Smooth muscle cell (in vitro differentiated cells): Measurements from ENCODE around the gene PAPSS2. TPM values are rescaled to one million over a fixed set of nuclear protein-coding genes. Genes with fewer than 3 reads are reported as not detected.

Source experiments
- DNase-seq: peaks from one replicate; lab custom pipeline; 2025; ENCODE audit not compliant: unreplicated experiment; lab: John Stamatoyannopoulos, UW
- H2AFZ ChIP-seq: fragments of 200-600 bp; sonication (generic); 2 replicates; pipeline ENCODE4 v1.6.0; 2016; ENCODE audit warnings: antibody characterized with exemption, low read depth, mild to moderate bottlenecking
- H3F3A ChIP-seq: fragments of 200-600 bp; sonication (generic); 2 replicates; pipeline ENCODE4 v1.6.0; 2017; ENCODE audit warnings: antibody characterized with exemption, low read depth
- H3K27ac ChIP-seq: fragments of 200-600 bp; sonication (generic); 2 replicates; pipeline ENCODE4 v1.5.1; 2016; ENCODE audit warnings: low read depth, mild to moderate bottlenecking
- H3K27me3 ChIP-seq: fragments of 200-600 bp; sonication (generic); 2 replicates; pipeline ENCODE4 v1.6.1; 2016; ENCODE audit warnings: low read depth, mild to moderate bottlenecking
- H3K36me3 ChIP-seq: fragments of 200-600 bp; sonication (generic); 2 replicates; pipeline ENCODE4 v1.5.1; 2016; ENCODE audit warnings: low read depth
- H3K4me1 ChIP-seq: fragments of 200-600 bp; sonication (generic); 2 replicates; pipeline ENCODE4 v1.5.1; 2016; ENCODE audit warnings: low read depth
- H3K4me2 ChIP-seq: fragments of 200-600 bp; sonication (generic); 2 replicates; pipeline ENCODE4 v1.6.0; 2016; ENCODE audit warnings: mild to moderate bottlenecking
- H3K4me3 ChIP-seq: fragments of 200-600 bp; sonication (generic); 2 replicates; pipeline ENCODE4 v1.5.1; 2016; ENCODE audit warnings: mild to moderate bottlenecking
- H3K79me2 ChIP-seq: fragments of 200-600 bp; sonication (generic); 2 replicates; pipeline ENCODE4 v1.6.0; 2016; ENCODE audit warnings: low read depth, mild to moderate bottlenecking
- H3K9ac ChIP-seq: fragments of 200-600 bp; sonication (generic); 2 replicates; pipeline ENCODE4 v1.6.0; 2016; ENCODE audit warnings: low read depth
- H3K9me3 ChIP-seq: fragments of 200-600 bp; sonication (generic); replicated peaks from 2 replicates; pipeline ENCODE4 v1.5.1; 2016; ENCODE audit warnings: low read depth
- H4K20me1 ChIP-seq: fragments of 200-600 bp; sonication (generic); 2 replicates; pipeline ENCODE4 v1.6.0; 2016; ENCODE audit warnings: low read depth
- CTCF ChIP-seq: fragments of 200-600 bp; sonication (generic); IDR thresholded peaks from 2 replicates; pipeline ENCODE4 v1.5.1; 2017; ENCODE audit warnings: borderline replicate concordance, mild to moderate bottlenecking, antibody characterized with exemption; ENCODE audit not compliant: insufficient read depth, poor library complexity, severe bottlenecking
- WGBS: methylation state at CpG from one replicate; pipeline ENCODE4 v1.1.7; 2016; ENCODE audit warnings: low lambda C conversion rate; 5-methylcytosine and 5-hydroxymethylcytosine counted together
- polyA plus RNA-seq: library from polyadenylated mRNA; unstranded; fragments of >200 nt; fragmentation: Nextera tagmentation; extraction: Ambion mirVana; gene quantifications from 2 replicates; pipeline ENCODE4 v1.2.1, GENCODE V29; 2016
- total RNA-seq: library from RNA; depleted of rRNA; stranded (reverse); fragments of >200 nt; gene quantifications from 2 replicates; pipeline ENCODE4 v1.2.3, GENCODE V29; 2014

The PAPSS2 gene
- total and polyA plus RNA-seq, 2 experiments from 2014 or later: 96.1 to 105 TPM

GRCh38 chr10:87683356-87683755 is 23.7 kb downstream of the PAPSS2 start:
- Histone ChIP-seq H3K9ac (no peak overlapping the region), H3K4me3 (no peak overlapping the region), H4K20me1 (peaks cover 98% of the 10 kb centered on the region), H3K79me2 (peaks cover 59% of the 10 kb centered on the region), H2AFZ (no peak overlapping the region), H3K27ac (no peak overlapping the region), H3K9me3 (no peaks in the 10 kb centered on the region), H3F3A (no peaks in the 10 kb centered on the region), H3K4me1 (no peaks in the 10 kb centered on the region), H3K4me2 (no peak overlapping the region), H3K36me3 (no peaks in the 10 kb centered on the region), H3K27me3 (no peaks in the 10 kb centered on the region)
- TF ChIP-seq CTCF: no peak
- no peak for DNase-seq
- 98% methylated on average over 4 of the region's 4 CpGs for WGBS

- TF ChIP-seq CTCF: no peak
- no peak overlapping the region for H3K4me3 ChIP-seq
- peaks cover 62% of the 10 kb centered on the region for H3K79me2 ChIP-seq
- H3K9ac ChIP-seq: no peak overlapping the region
- no peaks in the 10 kb centered on the region for H3K9me3 ChIP-seq
- H3F3A ChIP-seq: no peaks in the 10 kb centered on the region
- no peak overlapping the region for H2AFZ ChIP-seq
- H4K20me1 ChIP-seq: peaks cover 100% of the 10 kb centered on the region
- H3K36me3 ChIP-seq: no peaks in the 10 kb centered on the region
- no peak overlapping the region for H3K27ac ChIP-seq
- no peak for DNase-seq
- no peaks in the 10 kb centered on the region for H3K27me3 ChIP-seq
- WGBS: 79% methylated on average over 7 of the region's 7 CpGs
- no peak overlapping the region for H3K4me2 ChIP-seq
- H3K4me1 ChIP-seq: no peaks in the 10 kb centered on the region
Measured at GRCh38 chr10:87684001-87684638, 24.4 kb downstream of the PAPSS2 start.

GRCh38 chr10:87685832-87686574 is 26.3 kb downstream of the PAPSS2 start:
- no peak for TF ChIP-seq CTCF
- no peaks in the 10 kb centered on the region for H3K4me1 ChIP-seq
- no peak for DNase-seq
- H4K20me1 ChIP-seq: peaks cover 100% of the 10 kb centered on the region
- H3K9me3 ChIP-seq: no peaks in the 10 kb centered on the region
- no peaks in the 10 kb centered on the region for H3F3A ChIP-seq
- H3K79me2 ChIP-seq: peaks cover 69% of the 10 kb centered on the region
- no peak overlapping the region for H3K27ac ChIP-seq
- H3K27me3 ChIP-seq: no peaks in the 10 kb centered on the region
- no peak overlapping the region for H3K4me2 ChIP-seq
- H3K9ac ChIP-seq: no peak overlapping the region
- H2AFZ ChIP-seq: no peak overlapping the region
- H3K36me3 ChIP-seq: no peaks in the 10 kb centered on the region
- H3K4me3 ChIP-seq: no peak overlapping the region
- 94% methylated on average over 5 of the region's 5 CpGs for WGBS
